Activated naive CD8-positive, alpha-beta T cell treated with anti-CD3 and anti-CD28 coated beads, Interleukin-2, amount 50 U/mL, for 24 hours (primary cell): ENCODE data around the gene TSPEAR.
"Not testable (repeated sequence)": the region's sequence is repeated elsewhere in the genome, so short reads cannot be mapped to it uniquely, and the experiment has no call there.

ENCODE experiments used
- ATAC-seq: fragments of 150-1000 bp; cut with Tn5 transposase; one replicate; pipeline ENCODE4 v1.10.0; 2021
- DNase-seq: peaks from one replicate; pipeline ENCODE4 v3.0.0; 2021
- H3K27ac Mint-ChIP-seq: one replicate; pipeline ENCODE4 v1.8.0; 2021; ENCODE audit warnings: mild to moderate bottlenecking, mixed read lengths
- H3K27me3 Mint-ChIP-seq: one replicate; pipeline ENCODE4 v1.8.0; 2021; ENCODE audit warnings: mixed read lengths
- H3K36me3 Mint-ChIP-seq: one replicate; pipeline ENCODE4 v1.8.0; 2021; ENCODE audit warnings: low read depth, mixed read lengths
- H3K4me1 Mint-ChIP-seq: one replicate; pipeline ENCODE4 v1.8.0; 2021; ENCODE audit warnings: mixed read lengths
- H3K4me3 Mint-ChIP-seq: one replicate; pipeline ENCODE4 v1.8.0; 2021; ENCODE audit warnings: mild to moderate bottlenecking, moderate library complexity, mixed read lengths
- H3K9me3 Mint-ChIP-seq: one replicate; pipeline ENCODE4 v1.8.0; 2021; ENCODE audit warnings: mixed read lengths

The TSPEAR gene

GRCh38 chr21:44695184-44695583 is 16.2 kb downstream of the TSPEAR start:
- Mint-ChIP-seq H3K27ac (no peak overlapping the region), H3K9me3 (peaks cover 11% of the 10 kb centered on the region), H3K36me3 (no peaks in the 10 kb centered on the region), H3K27me3 (peaks cover 38% of the 10 kb centered on the region), H3K4me3 (no peak overlapping the region), H3K4me1 (peaks cover 15% of the 10 kb centered on the region)
- ATAC-seq: no peak
- no peak for DNase-seq

GRCh38 chr21:44694776-44695175 is 16.6 kb downstream of the TSPEAR start:
- Mint-ChIP-seq H3K4me3 (no peak overlapping the region), H3K36me3 (no peaks in the 10 kb centered on the region), H3K27ac (no peak overlapping the region), H3K27me3 (peaks cover 35% of the 10 kb centered on the region), H3K4me1 (peaks cover 15% of the 10 kb centered on the region), H3K9me3 (peaks cover 11% of the 10 kb centered on the region)
- DNase-seq (no peak), ATAC-seq (no peak)

- no peak for ATAC-seq
- Mint-ChIP-seq H3K4me3 (no peak overlapping the region), H3K27me3 (peaks cover 19% of the 10 kb centered on the region), H3K27ac (no peak overlapping the region), H3K4me1 (peaks cover 15% of the 10 kb centered on the region), H3K36me3 (no peaks in the 10 kb centered on the region), H3K9me3 (peaks cover 11% of the 10 kb centered on the region)
- no peak for DNase-seq
These were observed 18.4 kb downstream of the TSPEAR start for GRCh38 chr21:44692798-44693512.

- ATAC-seq (no peak), DNase-seq (no peak)
- no peak overlapping the region for H3K4me3 Mint-ChIP-seq
- H3K27ac Mint-ChIP-seq: no peak overlapping the region
- H3K36me3 Mint-ChIP-seq: no peaks in the 10 kb centered on the region
- H3K27me3 Mint-ChIP-seq: peaks cover 9% of the 10 kb centered on the region
- H3K4me1 Mint-ChIP-seq: peaks cover 18% of the 10 kb centered on the region
- H3K9me3 Mint-ChIP-seq: peaks cover 11% of the 10 kb centered on the region
These were observed 19.7 kb downstream of the TSPEAR start for GRCh38 chr21:44691686-44692085.

GRCh38 chr21:44689740-44690139 is 21.6 kb downstream of the TSPEAR start:
- Mint-ChIP-seq H3K4me1 (peaks cover 20% of the 10 kb centered on the region), H3K9me3 (peaks cover 11% of the 10 kb centered on the region)
- not testable (repeated sequence) for H3K36me3 Mint-ChIP-seq, H3K27me3 Mint-ChIP-seq, H3K27ac Mint-ChIP-seq, DNase-seq, H3K4me3 Mint-ChIP-seq, ATAC-seq

GRCh38 chr21:44687671-44688070 is 23.7 kb downstream of the TSPEAR start:
- Mint-ChIP-seq H3K4me1 (peaks cover 17% of the 10 kb centered on the region), H3K36me3 (no peaks in the 10 kb centered on the region), H3K4me3 (no peak overlapping the region), H3K27me3 (peaks cover 1% of the 10 kb centered on the region), H3K27ac (no peak overlapping the region), H3K9me3 (peaks cover 2% of the 10 kb centered on the region)
- DNase-seq (no peak), ATAC-seq (no peak)

- Mint-ChIP-seq H3K27ac (no peak overlapping the region), H3K4me3 (no peak overlapping the region), H3K4me1 (peaks cover 17% of the 10 kb centered on the region), H3K9me3 (no peaks in the 10 kb centered on the region), H3K36me3 (no peaks in the 10 kb centered on the region), H3K27me3 (peaks cover 1% of the 10 kb centered on the region)
- DNase-seq (no peak), ATAC-seq (no peak)
These were observed 24.4 kb downstream of the TSPEAR start for GRCh38 chr21:44686843-44687561.

- DNase-seq (no peak), ATAC-seq (peak; percentile 65)
- Mint-ChIP-seq H3K4me1 (peaks cover 9% of the 10 kb centered on the region), H3K9me3 (no peaks in the 10 kb centered on the region), H3K36me3 (no peaks in the 10 kb centered on the region), H3K4me3 (no peak overlapping the region), H3K27me3 (peaks cover 1% of the 10 kb centered on the region), H3K27ac (no peak overlapping the region)
These were observed 25.2 kb downstream of the TSPEAR start for GRCh38 chr21:44686000-44686781.

- not testable (repeated sequence) for DNase-seq, H3K27me3 Mint-ChIP-seq, H3K4me1 Mint-ChIP-seq, H3K36me3 Mint-ChIP-seq, H3K4me3 Mint-ChIP-seq, ATAC-seq, H3K27ac Mint-ChIP-seq, H3K9me3 Mint-ChIP-seq
These were observed 26.3 kb downstream of the TSPEAR start for GRCh38 chr21:44685050-44685449.

GRCh38 chr21:44684483-44684882 is 26.9 kb downstream of the TSPEAR start:
- no peaks in the 10 kb centered on the region for H3K9me3 Mint-ChIP-seq
- no peak overlapping the region for H3K4me3 Mint-ChIP-seq
- peaks cover 1% of the 10 kb centered on the region for H3K27me3 Mint-ChIP-seq
- ATAC-seq: no peak
- no peaks in the 10 kb centered on the region for H3K36me3 Mint-ChIP-seq
- DNase-seq: no peak
- peaks cover 8% of the 10 kb centered on the region for H3K4me1 Mint-ChIP-seq
- no peak overlapping the region for H3K27ac Mint-ChIP-seq

- H3K27ac Mint-ChIP-seq: no peak overlapping the region
- DNase-seq (no peak), ATAC-seq (no peak)
These were observed 27.3 kb downstream of the TSPEAR start for GRCh38 chr21:44684077-44684476.

GRCh38 chr21:44682580-44683151 is 28.7 kb downstream of the TSPEAR start:
- H3K9me3 Mint-ChIP-seq: no peaks in the 10 kb centered on the region
- H3K4me1 Mint-ChIP-seq: peaks cover 8% of the 10 kb centered on the region
- peaks cover 1% of the 10 kb centered on the region for H3K27me3 Mint-ChIP-seq
- no peaks in the 10 kb centered on the region for H3K36me3 Mint-ChIP-seq
- DNase-seq (no peak), ATAC-seq (no peak)
- H3K4me3 Mint-ChIP-seq: no peak overlapping the region
- H3K27ac Mint-ChIP-seq: no peak overlapping the region

More at GRCh38 chr21:44684077-44684476, 27.3 kb downstream of the TSPEAR start:
- no peak overlapping the region for H3K4me3 Mint-ChIP-seq
- peaks cover 1% of the 10 kb centered on the region for H3K27me3 Mint-ChIP-seq
- peaks cover 8% of the 10 kb centered on the region for H3K4me1 Mint-ChIP-seq
- H3K36me3 Mint-ChIP-seq: no peaks in the 10 kb centered on the region
- H3K9me3 Mint-ChIP-seq: no peaks in the 10 kb centered on the region

- H3K4me3 Mint-ChIP-seq: no peak within 1 kb of the TSS
- H3K36me3 Mint-ChIP-seq: no peaks in the 10 kb centered on the region
- DNase-seq (no peak), ATAC-seq (no peak)
- H3K27me3 Mint-ChIP-seq: peaks cover 1% of the 10 kb centered on the region
- peaks cover 8% of the 10 kb centered on the region for H3K4me1 Mint-ChIP-seq
- no peak within 1 kb of the TSS for H3K27ac Mint-ChIP-seq
- no peaks in the 10 kb centered on the region for H3K9me3 Mint-ChIP-seq
These were observed 29.4 kb downstream of the TSPEAR start, which contains the start of gene KRTAP12-1 for GRCh38 chr21:44681861-44682579. TSS of gene KRTAP12-1 (minus strand) at chr21:44682163. CDS start at chr21:44682123, 40 bp downstream.

GRCh38 chr21:44681152-44681551 is 30.2 kb downstream of the TSPEAR start:
- Mint-ChIP-seq H3K27me3 (peaks cover 1% of the 10 kb centered on the region), H3K4me1 (peaks cover 3% of the 10 kb centered on the region), H3K36me3 (no peaks in the 10 kb centered on the region), H3K9me3 (no peaks in the 10 kb centered on the region), H3K27ac (no peak overlapping the region), H3K4me3 (no peak overlapping the region)
- DNase-seq (no peak), ATAC-seq (no peak)
